Measurements from ENCODE around the gene LCN12. TPM values are rescaled to one million over a fixed set of nuclear protein-coding genes. Genes with fewer than 3 reads are reported as not detected.
A peak's percentile ranks its signal among the peaks of the same experiment; 100 is the strongest.

The LCN12 gene
- total and polyA plus RNA-seq, 2 donors from 2014 or later: 35.5 to 42.9 TPM

DNA sequence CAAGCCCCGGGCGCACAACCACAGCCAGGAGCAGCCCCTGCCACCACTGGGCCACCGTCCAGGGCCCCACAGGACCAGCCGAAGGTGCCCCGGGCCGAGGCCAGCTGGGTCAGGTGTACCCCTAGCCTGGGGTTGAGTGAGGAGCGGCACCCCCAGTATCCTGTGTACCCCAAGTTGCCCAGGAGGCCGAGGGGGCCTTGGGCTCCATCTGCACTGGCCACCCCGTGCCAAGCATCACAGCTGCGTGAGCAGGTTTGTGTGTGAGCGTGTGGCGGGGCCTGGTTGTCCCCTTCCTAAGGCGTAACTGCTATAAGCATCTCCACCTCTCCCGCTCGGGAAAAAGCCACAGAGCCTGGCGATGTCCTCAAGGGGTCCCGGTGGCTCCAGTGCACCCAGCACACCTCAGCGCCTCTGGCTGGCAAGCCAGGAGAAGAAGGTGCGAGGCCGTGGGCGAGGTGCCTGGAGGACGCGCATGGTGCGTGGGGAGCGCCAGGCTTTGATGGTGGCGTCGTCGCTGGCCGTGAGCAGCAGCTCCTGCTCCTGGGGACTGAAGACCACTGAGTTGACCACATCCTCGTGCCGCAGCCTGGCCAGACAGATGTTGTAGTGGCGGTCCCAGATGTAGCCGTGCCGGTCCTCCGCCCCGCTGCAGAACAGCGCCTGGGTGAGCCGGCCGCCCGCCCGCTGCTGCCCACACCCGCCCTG is 11.4 kb upstream of the LCN12 start:
- Histone ChIP-seq H3K4me3 (ENCODE audit: low read length in 3 of 3) (no peak overlapping the region), H3K27me3 (ENCODE audit: control insufficient read depth, insufficient read depth, low read length) (no peaks in the 10 kb centered on the region), H3K4me1 (ENCODE audit: control insufficient read depth in 2 of 3, insufficient read depth in 2 of 3, low read depth in 1 of 3, low read length in 3 of 3) (peaks cover 0 to 10% (median 0%) of the 10 kb centered on the region in 3 donors), H3K36me3 (ENCODE audit: control insufficient read depth in 2 of 3, insufficient read depth in 3 of 3, low read length in 3 of 3) (peaks cover 0 to 23% (median 7%) of the 10 kb centered on the region in 3 donors), H3K9ac (ENCODE audit: low read length in 3 of 3) (no peak overlapping the region), H3K27ac (ENCODE audit: low read depth in 2 of 2, low read length in 2 of 2) (no peak overlapping the region), H3K9me3 (ENCODE audit: control insufficient read depth in 2 of 3, insufficient read depth in 1 of 3, low read length in 3 of 3) (no peaks in the 10 kb centered on the region)
- DNase-seq (peak in 1 of 5 donors; percentile 72), FAIRE-seq (no peak)
- intact Hi-C loops (cut with DNase I): loop anchor here (10.0 kb wide), 2 partner anchors 96 to 146 kb away; partner anchors contain the start of genes AJM1, CCDC183, PHPT1 and TMEM141
- TF ChIP-seq CTCF (IDR thresholded peaks at IDR 0.05; ENCODE audit: borderline replicate concordance, extremely low read depth, insufficient read depth): no peak

GRCh38 chr9:136941231-136942111 is 10.6 kb upstream of the LCN12 start:
- H3K4me1 ChIP-seq (ENCODE audit: control insufficient read depth in 2 of 3, insufficient read depth in 2 of 3, low read depth in 1 of 3, low read length in 3 of 3): peaks cover 0 to 10% (median 0%) of the 10 kb centered on the region in 3 donors
- no peaks in the 10 kb centered on the region for H3K27me3 ChIP-seq (ENCODE audit: control insufficient read depth, insufficient read depth, low read length)
- H3K9me3 ChIP-seq (ENCODE audit: control insufficient read depth in 2 of 3, insufficient read depth in 1 of 3, low read length in 3 of 3): no peaks in the 10 kb centered on the region
- H3K9ac ChIP-seq (ENCODE audit: low read length in 3 of 3): no peak overlapping the region
- peak in 1 of 5 donors; percentile 83 for DNase-seq
- H3K4me3 ChIP-seq (ENCODE audit: low read length in 3 of 3): no peak overlapping the region
- no peak for FAIRE-seq
- intact Hi-C loops (cut with DNase I): loop anchor here (10.0 kb wide), 2 partner anchors 97 to 147 kb away; partner anchors contain the start of genes AJM1, CCDC183, PHPT1 and TMEM141
- H3K27ac ChIP-seq (ENCODE audit: low read depth in 2 of 2, low read length in 2 of 2): no peak overlapping the region
- H3K36me3 ChIP-seq (ENCODE audit: control insufficient read depth in 2 of 3, insufficient read depth in 3 of 3, low read length in 3 of 3): peaks cover 0 to 23% (median 7%) of the 10 kb centered on the region in 3 donors
- no peak for TF ChIP-seq CTCF (IDR thresholded peaks at IDR 0.05; ENCODE audit: borderline replicate concordance, extremely low read depth, insufficient read depth)

DNA sequence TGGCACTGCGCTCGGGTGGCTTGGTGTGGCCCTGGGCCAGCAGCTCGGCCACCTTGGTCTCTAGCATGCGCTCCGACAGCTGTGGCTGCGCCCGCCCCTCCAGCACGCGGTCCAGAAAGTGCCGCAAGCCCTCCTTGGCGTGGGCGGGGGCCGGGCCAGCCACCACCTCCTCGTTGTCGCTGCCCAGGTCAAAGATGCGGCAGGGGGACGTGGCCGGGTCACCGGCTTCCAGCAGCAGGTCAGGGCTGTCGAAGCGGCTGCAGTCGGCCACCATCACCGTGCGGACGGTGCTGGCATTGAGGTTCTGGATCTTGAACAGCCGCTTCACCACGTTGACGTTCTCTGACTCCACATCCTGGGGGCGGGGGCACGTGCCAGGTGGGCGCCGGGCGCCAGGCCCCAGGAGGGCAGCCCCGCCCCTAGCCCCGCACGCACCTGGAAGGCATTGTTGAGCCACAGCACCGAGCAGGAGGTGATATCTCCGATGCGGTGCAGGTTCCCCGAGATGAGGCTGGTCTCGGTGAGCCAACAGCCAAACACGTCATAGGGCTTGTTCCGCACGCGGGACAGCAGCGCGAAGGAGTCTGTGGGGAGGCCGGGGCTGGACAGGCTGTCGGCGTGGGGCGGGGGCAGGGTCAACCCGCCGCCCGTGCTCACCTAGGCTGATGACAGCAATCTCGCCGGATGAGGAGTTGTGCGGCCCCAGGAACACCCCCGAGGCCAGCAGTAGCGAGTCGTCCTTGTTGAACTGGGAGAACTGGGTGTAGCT is 9.8 kb upstream of the LCN12 start:
- no peaks in the 10 kb centered on the region for H3K9me3 ChIP-seq (ENCODE audit: control insufficient read depth in 2 of 3, insufficient read depth in 1 of 3, low read length in 3 of 3)
- DNase-seq (peak in 2 of 5 donors; percentile 59 to 80), FAIRE-seq (no peak)
- H3K4me3 ChIP-seq (ENCODE audit: low read length in 3 of 3): no peak overlapping the region
- peaks cover 0 to 23% (median 7%) of the 10 kb centered on the region in 3 donors for H3K36me3 ChIP-seq (ENCODE audit: control insufficient read depth in 2 of 3, insufficient read depth in 3 of 3, low read length in 3 of 3)
- intact Hi-C loops (cut with DNase I): loop anchor here (10.0 kb wide), 2 partner anchors 97 to 147 kb away; partner anchors contain the start of genes AJM1, CCDC183, PHPT1 and TMEM141
- H3K4me1 ChIP-seq (ENCODE audit: control insufficient read depth in 2 of 3, insufficient read depth in 2 of 3, low read depth in 1 of 3, low read length in 3 of 3): peaks cover 0 to 10% (median 0%) of the 10 kb centered on the region in 3 donors
- H3K27me3 ChIP-seq (ENCODE audit: control insufficient read depth, insufficient read depth, low read length): no peaks in the 10 kb centered on the region
- H3K27ac ChIP-seq (ENCODE audit: low read depth in 2 of 2, low read length in 2 of 2): no peak overlapping the region
- no peak overlapping the region for H3K9ac ChIP-seq (ENCODE audit: low read length in 3 of 3)
- TF ChIP-seq CTCF (IDR thresholded peaks at IDR 0.05; ENCODE audit: borderline replicate concordance, extremely low read depth, insufficient read depth): no peak

All from kidney (tissue), 14 donors.